Stimulated activated CD4-positive, alpha-beta T cell treated with anti-CD3 and anti-CD28 coated beads, Interleukin-1b, Interleukin-23, amount 100 ng/mL, for 1 hour (primary cell): ENCODE measurements around the gene FTSJ1.
A peak's percentile ranks its signal among the peaks of the same experiment; 100 is the strongest.
"Not testable (repeated sequence)": the region's sequence is repeated elsewhere in the genome, so short reads cannot be mapped to it uniquely, and the experiment has no call there.

Source experiments
- DNase-seq, 2 donors: peaks; one replicate each; pipeline ENCODE4 v3.0.0-alpha.2; 2020; ENCODE audit warnings: low read depth in 2 of 2

Gene FTSJ1

DNA sequence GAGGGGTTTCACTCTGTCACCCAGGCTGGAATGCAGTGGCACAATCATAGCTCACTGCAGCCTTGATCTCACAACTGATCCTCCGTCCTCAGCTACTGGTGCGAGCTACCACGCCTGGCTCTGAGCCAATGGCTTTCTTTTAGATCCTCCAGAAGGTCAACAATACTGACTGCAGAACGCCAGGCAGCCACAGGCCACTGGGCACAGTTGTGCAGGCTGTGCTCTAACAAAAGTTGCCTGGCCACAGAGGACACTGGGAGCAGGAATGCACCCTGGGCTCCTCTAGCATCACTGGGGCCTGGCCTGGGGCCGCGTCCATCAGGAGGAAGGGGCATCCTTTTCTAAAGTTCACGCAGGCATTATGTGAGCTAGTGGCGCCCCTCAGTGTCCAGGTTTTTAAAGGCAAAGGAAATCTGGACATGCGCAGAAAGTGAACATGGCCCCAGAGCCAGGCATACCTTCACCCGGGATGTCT lies 17.9 kb downstream of the FTSJ1 start:
- DNase-seq, result no peak

DNA sequence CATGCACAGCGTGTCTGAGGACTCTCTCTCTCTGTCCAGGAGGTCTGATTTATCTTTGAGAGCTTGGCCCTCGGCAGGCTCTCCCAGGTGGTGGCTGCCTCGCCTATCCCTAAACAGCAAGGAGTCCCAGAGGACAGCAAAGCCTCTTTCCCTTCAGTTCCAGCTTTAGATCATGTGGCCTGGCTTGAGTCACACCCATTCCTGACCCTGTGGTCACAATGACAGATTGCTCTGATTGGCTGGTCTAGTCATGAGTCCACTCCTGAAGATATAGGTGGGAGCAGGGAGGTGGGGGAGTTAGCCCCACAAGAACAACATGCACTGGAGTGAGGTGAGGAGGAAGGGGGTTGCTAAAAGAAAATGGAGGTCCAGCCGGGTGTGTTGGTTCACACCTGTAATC lies 20.7 kb downstream of the FTSJ1 start:
- DNase-seq, result no peak

DNA sequence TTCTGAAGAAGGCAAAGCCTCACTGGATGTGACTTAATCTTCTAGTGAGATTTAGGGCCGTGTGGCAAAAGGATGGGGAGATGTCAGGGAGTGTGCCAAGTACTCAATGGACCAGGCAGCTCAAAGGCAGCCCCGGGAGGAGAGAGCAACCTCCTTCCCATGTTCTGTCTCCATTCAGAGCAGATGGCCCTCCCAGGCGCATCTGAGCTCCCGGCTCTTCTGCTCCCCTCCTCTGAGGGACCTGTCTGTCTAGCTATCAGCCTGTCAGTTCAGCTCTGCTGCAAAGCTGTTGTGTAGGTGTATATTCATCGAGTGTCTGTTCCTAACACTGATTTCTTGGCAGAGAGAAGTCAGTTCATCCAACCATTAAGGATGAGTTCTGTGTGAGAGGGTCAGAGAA lies 21.9 kb downstream of the FTSJ1 start:
- DNase-seq, result no peak

DNA sequence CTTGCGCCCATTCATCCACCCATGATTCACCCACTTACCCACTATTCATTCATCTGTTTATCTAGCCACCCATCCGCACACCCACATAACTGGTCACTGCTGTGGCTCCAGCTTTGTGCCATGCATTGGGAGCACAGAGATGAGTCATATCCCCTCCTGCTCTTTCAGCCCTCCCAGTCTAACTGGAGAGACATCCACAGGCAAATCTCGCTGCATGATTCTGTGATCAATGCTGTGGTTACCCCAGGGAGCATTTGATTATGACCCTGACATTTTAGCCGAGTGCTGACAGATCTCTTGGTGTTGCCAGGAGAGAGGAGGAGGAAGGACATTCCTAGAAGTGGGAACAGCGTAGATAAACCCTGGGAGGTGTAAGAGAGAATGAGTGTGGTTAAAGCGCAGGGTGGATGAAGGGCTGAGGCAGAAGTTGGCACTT lies 22.4 kb downstream of the FTSJ1 start:
- DNase-seq, result no peak

DNA sequence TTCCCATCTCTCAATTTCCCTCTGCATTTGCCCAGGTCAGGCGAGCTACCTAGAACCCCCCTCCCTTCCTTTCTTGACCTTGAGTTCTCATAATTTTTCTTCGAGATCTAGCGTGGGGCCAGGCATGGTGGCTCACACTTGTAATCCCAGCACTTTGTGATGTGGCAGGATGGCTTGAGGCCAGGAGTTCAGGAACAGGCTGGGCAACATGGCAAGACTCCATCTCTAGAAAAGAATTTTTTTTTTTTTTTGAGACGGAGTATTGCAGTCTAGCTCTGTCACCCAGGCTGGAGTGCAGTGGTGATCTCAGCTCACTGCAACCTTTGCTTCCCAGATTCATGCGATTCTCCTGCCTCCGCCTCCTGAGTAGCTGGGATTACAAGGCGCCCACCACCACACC lies 28.3 kb downstream of the FTSJ1 start:
- DNase-seq, result no peak

DNA sequence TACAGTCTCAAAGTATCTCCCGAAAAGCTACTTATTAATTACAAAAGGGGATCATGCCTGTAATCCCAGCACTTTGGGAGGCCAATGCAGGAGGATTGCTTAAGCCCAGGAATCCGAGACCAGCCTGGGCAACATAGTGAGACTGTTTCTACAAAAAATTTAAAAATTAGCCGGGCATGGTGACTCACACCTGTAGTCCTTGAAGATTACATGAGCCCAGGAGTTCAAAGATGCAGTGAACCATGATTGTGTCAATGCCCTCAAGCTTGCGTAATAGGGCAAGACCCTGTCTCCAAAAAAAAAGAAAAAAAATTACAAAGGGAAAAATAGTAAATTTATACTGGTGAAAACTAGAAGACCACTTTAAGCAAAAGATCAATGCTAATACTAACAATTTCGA lies 29.5 kb downstream of the FTSJ1 start:
- DNase-seq, result no peak

DNA sequence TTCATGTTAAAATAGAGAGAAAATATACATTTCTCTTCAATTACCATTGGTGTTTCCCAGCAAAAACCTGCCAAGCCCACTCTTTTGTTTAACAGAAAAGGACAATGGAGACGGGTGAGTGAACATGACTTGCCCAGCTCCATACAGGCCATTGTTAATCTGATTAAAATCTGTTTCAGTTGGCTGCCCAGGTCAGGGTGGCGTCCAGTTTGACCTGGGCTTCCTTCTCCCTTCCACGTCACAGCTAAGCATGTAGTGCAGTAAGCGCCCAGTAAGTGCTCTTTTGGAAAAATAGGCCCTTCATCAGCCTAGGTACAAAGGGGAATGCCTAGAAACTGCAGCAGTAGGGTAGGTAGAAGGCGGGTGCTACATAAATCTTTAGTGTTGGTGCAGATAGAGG lies 31.2 kb downstream of the FTSJ1 start:
- no peak for DNase-seq

DNA sequence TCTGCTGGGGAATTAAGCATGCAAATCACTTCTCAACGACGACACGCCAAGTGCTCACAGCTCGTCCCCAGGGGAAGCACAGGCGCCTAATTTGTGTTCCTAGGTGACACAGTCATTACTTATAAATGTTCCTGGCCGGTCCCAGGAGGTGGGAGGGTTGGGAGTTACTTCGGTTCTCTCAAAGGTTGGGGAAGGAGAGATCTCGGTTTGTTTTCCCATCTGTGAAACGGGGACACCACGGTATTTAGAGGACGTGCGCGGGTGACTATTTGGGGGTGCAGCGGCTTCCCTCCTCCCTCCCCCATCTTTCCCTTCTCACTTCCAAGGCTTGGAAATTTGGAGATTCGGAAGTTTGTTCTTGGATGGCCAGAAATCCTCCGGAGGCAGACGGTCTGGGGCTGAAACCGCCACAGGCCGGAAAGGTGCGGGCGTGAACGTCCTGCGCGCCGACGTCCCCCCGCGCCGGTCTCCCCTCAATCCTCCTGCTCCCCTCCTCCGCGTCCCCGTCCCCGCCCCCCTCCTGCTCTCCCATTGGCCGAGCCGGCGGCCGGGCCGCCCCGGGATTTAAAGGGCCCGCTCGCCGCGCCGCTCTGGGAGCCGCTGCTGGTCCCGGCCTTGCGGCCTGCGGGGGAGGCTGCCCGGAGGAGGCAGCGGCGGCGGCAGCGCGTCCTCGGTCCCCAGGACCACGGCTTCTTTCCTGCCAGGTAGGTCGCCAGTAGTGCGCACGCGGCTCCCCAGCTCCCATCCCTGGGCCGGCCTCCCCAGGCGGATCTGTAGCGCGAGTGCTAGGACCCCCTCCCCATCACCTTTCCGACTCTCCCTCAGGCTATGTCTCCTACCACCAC lies 32.6 kb downstream of the FTSJ1 start, which contains the start of gene PORCN:
PORCN (plus strand) TSS at position 593 of the 845 bp plus-strand sequence. CDS start 829 bp downstream, outside the sequence.
- DNase-seq, result peak; percentile 49 to 67

DNA sequence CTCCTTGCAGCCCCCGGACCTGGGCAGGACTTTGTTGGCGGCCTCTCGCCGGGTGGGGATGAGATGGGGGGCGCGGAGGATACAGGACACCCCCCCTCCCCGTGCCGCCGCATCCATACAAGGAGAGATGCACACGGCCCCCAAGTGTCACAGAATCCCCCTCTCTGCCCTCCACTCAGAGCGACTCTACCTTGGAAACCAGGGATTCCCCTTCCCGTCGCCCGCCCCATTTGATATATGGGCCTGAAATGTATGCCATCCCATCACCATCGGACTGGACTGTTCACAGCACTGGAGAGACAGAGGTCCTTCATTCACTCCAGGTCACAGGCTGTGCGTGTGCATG lies 33.2 kb downstream of the FTSJ1 start:
- DNase-seq, result no peak

DNA sequence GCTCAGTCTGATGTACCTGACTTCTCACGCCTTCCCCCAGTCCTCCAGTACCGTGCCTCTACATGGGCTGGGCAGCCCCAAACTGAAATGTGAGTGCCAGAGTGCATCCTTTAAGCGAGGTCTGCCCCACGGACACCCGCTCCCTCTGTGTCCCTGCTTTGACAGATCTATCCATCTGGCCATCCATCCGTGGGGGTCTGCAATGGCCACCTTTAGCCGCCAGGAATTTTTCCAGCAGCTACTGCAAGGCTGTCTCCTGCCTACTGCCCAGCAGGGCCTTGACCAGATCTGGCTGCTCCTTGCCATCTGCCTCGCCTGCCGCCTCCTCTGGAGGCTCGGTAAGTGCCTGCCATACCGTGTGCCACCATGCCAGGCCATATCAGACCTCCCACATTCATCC lies 33.6 kb downstream of the FTSJ1 start:
- DNase-seq, result no peak

DNA sequence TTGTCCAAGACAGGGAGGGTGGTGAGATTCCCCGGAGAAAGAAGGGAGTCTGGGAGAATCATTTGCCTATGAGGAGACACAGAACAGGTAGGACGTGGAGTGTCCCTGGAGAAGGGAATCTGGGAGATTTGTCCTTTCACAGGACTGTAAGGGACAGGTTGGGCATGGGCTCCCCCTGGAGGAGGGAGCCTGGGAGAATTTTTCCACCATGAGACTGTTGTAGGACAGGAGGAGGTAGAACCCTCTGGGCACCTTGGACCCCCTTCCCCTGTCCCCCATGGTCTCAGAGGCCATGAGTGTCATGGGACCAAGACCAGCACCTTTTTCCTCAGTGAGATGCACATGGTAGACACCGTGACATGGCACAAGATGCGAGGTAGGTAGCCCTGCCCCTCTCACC lies 35.6 kb downstream of the FTSJ1 start:
- no peak for DNase-seq

DNA sequence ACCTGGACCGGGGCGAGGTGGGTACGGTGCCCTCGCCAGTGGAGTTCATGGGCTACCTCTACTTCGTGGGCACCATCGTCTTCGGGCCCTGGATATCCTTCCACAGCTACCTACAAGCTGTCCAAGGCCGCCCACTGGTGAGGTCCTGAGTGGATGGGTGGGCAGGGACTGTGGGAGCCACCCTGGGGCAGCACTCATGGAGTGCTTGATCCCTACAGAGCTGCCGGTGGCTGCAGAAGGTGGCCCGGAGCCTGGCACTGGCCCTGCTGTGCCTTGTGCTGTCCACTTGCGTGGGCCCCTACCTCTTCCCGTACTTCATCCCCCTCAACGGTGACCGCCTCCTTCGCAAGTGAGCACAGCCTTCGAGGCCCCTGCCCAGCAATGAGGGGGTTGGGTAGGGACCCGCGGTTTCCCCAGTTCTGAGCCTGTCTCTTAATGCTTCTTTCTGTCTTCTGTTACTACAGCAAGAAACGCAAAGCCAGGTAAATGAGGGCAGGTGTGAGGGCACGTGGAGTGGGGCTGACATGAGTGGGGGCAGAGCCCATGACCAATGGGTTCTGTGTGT lies 36.5 kb downstream of the FTSJ1 start:
- no peak for DNase-seq

DNA sequence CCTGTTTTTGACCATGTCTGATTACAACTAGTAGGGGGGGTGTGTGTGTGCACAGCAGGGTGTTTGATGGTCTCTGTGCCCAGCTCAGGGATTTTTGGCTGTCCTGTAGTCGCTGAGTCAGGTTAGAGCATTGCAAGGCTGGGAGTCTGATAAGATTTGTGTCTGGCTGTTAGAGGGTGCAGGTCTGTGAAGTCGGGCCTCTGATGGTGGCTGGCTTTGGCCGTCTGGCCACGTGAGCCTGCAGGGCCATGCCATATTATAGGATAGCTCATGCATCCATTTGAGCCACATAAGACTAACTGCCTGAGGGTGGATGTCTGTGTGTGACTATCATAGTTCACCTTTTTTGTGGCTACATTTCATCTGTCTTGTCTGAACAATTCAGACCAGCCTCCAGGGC lies 37.7 kb downstream of the FTSJ1 start:
- DNase-seq, result no peak

DNA sequence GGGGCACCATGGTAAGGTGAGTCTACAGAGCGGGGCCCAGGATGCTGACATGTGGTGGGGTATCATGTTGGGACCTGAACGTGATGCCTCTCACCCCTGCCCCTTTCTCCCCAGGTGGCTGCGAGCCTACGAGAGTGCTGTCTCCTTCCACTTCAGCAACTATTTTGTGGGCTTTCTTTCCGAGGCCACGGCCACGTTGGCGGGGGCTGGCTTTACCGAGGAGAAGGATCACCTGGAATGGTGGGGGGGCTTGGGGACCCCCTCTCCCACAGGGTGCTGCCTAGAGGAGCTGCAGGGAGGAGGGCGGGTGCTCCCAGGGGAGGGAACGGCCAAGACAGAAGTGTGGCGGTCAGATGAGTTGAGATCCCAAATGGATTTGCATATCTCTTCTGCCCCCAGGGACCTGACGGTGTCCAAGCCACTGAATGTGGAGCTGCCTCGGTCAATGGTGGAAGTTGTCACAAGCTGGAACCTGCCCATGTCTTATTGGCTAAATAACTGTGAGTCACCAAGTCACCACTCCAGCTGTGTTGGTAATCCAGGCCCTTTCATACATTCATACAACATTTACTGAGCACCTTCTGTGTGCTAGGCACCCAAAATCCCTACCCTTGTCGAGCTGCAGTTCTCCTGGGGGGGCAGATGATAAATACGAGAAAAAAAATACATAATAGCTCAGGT lies 38.3 kb downstream of the FTSJ1 start:
- no peak for DNase-seq

DNA sequence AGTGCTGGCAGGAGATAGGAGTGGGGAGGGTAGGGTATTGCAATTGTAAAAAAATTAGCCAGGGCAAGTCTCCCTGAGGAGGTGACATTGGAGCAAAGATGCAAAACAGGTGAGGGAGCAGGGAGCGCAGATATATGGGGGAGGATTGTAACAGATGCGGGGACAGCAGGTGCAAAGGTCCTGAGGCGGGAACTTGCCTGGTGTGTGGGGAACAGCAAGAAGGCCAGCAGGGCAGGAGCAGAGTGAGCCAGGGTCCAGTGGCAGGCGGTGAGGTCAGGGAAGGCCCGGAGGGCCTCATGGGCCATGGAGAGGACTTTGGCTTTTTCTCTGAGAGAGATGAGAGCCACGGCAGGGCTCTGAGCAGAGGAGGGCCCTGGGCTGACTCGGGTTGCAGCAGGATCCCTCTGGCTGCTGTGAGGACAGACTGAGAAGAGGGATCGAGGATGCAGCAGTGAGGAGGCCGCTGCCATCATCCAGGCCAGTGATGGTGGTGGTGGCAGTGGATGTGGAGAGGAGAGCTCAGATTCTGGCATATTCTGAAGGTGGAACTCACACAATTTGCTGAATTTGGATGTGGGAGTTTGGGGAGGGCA lies 39.0 kb downstream of the FTSJ1 start:
- DNase-seq, result no peak

DNA sequence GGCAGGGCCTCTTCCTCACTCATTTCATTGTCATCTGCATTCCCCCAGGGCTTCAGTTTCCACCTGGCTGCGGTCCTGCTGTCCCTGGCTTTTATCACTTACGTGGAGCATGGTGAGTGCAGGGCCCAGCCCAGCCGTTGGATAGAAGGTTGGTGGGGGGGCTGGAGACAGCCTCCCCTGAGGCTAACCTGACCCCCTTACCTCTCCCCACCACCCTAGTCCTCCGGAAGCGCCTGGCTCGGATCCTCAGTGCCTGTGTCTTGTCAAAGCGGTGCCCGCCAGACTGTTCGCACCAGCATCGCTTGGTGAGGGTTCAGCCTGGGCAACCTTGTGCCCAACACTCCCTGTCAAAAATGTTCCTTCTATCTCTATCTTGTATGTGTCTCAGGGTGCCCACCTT lies 39.8 kb downstream of the FTSJ1 start:
- no peak for DNase-seq

DNA sequence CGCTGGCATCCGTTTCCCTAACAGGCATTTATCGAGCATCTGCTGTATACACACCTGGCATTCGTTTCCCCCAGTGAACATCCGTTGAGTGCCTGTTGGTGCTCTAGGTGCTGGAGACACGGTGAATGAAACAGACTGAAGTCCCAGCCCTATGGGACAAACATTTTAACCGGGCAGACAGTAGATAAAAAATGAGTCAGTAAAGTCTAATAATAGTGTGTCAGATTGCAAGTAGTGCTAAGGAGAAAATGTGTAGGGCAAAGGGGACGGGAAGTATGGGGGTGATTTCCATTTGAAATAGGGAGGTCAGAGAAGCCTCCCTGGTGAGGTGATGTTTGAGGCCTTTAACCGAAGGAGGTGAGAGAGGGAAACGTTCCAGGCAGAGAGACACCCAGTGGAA lies 40.3 kb downstream of the FTSJ1 start:
- no peak for DNase-seq

DNA sequence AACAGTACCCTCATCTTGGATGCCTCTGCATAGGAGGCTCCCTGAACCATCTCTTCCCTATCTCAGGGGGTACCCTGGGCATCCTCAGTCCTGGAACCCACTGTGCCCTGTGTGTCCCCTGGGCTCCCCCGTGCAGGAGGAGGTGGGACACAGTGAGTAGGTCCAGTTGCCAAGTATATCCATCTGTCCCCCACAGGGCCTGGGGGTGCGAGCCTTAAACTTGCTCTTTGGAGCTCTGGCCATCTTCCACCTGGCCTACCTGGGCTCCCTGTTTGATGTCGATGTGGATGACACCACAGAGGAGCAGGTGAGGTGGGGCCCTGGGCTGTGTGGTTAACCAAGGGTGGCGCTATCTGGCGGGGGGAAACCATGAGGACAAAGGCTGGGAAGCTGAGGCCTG lies 41.0 kb downstream of the FTSJ1 start:
- DNase-seq, result no peak

DNA sequence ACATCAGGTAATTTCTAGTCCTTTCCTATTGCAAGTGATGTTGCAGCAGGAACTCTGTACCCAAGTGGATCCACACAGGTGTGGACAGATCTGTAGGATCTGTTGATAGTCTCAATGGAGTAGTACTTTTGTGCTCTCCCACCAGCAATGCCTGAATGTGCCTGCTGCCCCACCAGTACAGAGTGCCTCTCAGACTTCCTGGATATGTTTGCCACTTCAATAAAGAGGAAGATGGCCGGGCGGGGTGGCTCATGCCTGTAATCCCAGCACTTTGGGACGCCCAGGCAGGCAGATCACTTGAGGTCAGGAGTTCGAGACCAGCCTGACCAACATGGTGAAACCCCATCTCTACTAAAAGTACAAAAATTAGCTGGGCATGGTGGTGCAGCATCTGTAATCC lies 43.5 kb downstream of the FTSJ1 start:
- DNase-seq, result not testable (repeated sequence)

DNA sequence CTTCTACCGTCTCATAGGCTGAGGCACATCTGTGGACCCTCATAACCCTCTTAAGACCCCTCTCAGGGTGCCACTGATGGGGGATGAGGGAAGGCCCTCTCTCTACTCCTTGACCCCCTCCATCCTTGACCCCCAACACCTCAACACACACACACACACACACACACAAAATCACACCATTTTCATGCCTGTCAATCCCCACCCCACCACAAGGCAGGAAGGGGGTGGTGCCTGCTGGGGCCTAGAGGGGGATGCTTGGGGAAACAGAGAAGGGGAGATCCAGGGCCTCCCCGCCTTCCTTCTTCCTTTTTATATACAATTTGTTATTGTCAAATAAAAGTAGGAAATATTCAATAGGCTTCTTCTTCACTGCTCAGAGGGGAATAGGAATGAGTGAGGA lies 44.5 kb downstream of the FTSJ1 start:
- no peak for DNase-seq

DNA sequence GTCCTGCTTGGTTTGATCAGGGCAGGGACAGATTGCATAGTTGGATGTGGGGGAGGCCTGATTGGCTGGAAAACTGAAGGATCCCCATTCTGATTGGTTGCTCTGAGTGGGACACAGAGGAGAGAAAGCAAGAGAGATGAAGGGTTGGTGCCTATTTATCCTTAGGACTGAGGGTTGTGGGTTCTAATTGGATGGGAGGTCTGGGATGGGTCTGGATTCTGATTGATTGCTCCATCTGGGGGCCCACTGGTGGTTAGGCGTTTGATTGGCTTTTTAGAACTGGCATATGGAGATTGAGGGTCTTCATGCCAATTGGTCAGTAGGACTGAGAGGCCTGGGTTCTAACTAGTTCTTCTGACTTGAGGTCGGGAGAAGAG lies 45.0 kb downstream of the FTSJ1 start:
- no peak for DNase-seq
